GM12878 (cell line): ENCODE data around the gene DELE1. TPM values are rescaled to one million over a fixed set of nuclear protein-coding genes. Genes with fewer than 3 reads are reported as not detected.

Source experiments
- ATAC-seq: fragments of 200-7000 bp; cut with Tn5 transposase; 3 replicates; pipeline ENCODE4 v1.9.1; 2020; ENCODE audit warnings: mild to moderate bottlenecking, moderate library complexity
- BruUV-seq: library from RNA; stranded (reverse); fragments of 400-500 nt; replicated peaks from 2 replicates; lab custom pipeline; 2021; lab: Mats Ljungman, UMichigan
- CTCF ChIA-PET: fragments of 300-600 bp; sonication (Branson Sonifier 250); formaldehyde crosslinking; extraction: SDS; loops from one replicate; lab custom pipeline; 2021; ENCODE audit warnings: inconsistent platforms; lab: Yijun Ruan, JAX
- POLR2A ChIA-PET: fragments of 350-600 bp; formaldehyde crosslinking; extraction: SDS; loops from one replicate; lab custom pipeline; 2021; ENCODE audit warnings: inconsistent platforms; lab: Charles Lee
- RAD21 ChIA-PET: fragments of 300-600 bp; sonication (Branson Sonifier 250); formaldehyde crosslinking; loops from one replicate; lab custom pipeline; 2023; ENCODE audit warnings: antibody characterized with exemption; ENCODE audit not compliant: unreplicated experiment; lab: Charles Lee
- SMC1A ChIA-PET: fragments of 300-600 bp; sonication (Branson Sonifier 250); formaldehyde crosslinking; loops from one replicate; lab custom pipeline; 2023; ENCODE audit not compliant: unreplicated experiment, uncharacterized antibody; lab: Charles Lee
- DNase-seq: peaks from one replicate; pipeline ENCODE4 v3.0.0-alpha.2; 2011; ENCODE audit warnings: low read depth, low spot score
- FAIRE-seq: peaks from 3 replicates; lab custom pipeline; 2011; peaks lifted over from hg19 to GRCh38; lab: Jason Lieb, UNC
- H2AFZ ChIP-seq: 2 replicates; pipeline ENCODE4 v1.6.0; 2011; ENCODE audit warnings: low read depth, low read length, control low read depth; ENCODE audit not compliant: control insufficient read depth
- H3K27ac ChIP-seq: 2 replicates; pipeline ENCODE4 v1.5.1; 2011; ENCODE audit warnings: control low read depth; ENCODE audit not compliant: control insufficient read depth, insufficient read depth
- H3K27me3 ChIP-seq, 2 experiments: replicated peaks in 1 of 2; 2 replicates each; pipeline versions ENCODE4 v1.6.0 to v1.6.1; 2011; ENCODE audit warnings: low read length in 1 of 2; ENCODE audit not compliant: control insufficient read depth in 2 of 2, insufficient read depth in 2 of 2
- H3K36me3 ChIP-seq, 2 experiments: 2 replicates each; pipeline ENCODE4 v1.5.1; 2011; ENCODE audit warnings: low read length in 1 of 2; ENCODE audit not compliant: control insufficient read depth in 2 of 2, insufficient read depth in 2 of 2
- H3K4me1 ChIP-seq: 2 replicates; pipeline ENCODE4 v1.6.1; 2011; ENCODE audit warnings: mild to moderate bottlenecking, low read length, moderate library complexity, mixed read lengths; ENCODE audit not compliant: control insufficient read depth, insufficient read depth
- H3K4me2 ChIP-seq: 2 replicates; pipeline ENCODE4 v1.6.0; 2011; ENCODE audit warnings: control low read depth; ENCODE audit not compliant: control insufficient read depth, insufficient read depth
- H3K4me3 ChIP-seq: fragments of 200-600 bp; sonication (generic); 2 replicates; pipeline ENCODE4 v1.5.1; 2016
- H3K79me2 ChIP-seq: 2 replicates; pipeline ENCODE4 v1.6.0; 2011; ENCODE audit warnings: low read length; ENCODE audit not compliant: control insufficient read depth, insufficient read depth
- H3K9ac ChIP-seq: 2 replicates; pipeline ENCODE4 v1.8.0; 2011; ENCODE audit warnings: low read length, control low read depth, mixed read lengths; ENCODE audit not compliant: control insufficient read depth, insufficient read depth
- H3K9me3 ChIP-seq: replicated peaks from 3 replicates; pipeline ENCODE4 v1.5.1; 2011; ENCODE audit warnings: mild to moderate bottlenecking, low read length; ENCODE audit not compliant: control insufficient read depth, insufficient read depth
- H4K20me1 ChIP-seq: 2 replicates; pipeline ENCODE4 v1.6.0; 2011; ENCODE audit not compliant: control insufficient read depth, insufficient read depth
- CBFB ChIP-seq: IDR thresholded peaks from 2 replicates; pipeline ENCODE4 v1.6.1; 2016; ENCODE audit warnings: antibody characterized with exemption, low read depth
- E2F4 ChIP-seq: IDR thresholded peaks from 2 replicates; pipeline ENCODE4 v1.6.1; 2012; ENCODE audit warnings: low read depth, low read length, improper control_type of control experiment
- E4F1 ChIP-seq: fragments of 450-650 bp; IDR thresholded peaks from 2 replicates; pipeline ENCODE4 v1.6.1; 2018; ENCODE audit warnings: borderline replicate concordance, mild to moderate bottlenecking; ENCODE audit not compliant: partially characterized antibody
- EED ChIP-seq: sonication (generic); IDR thresholded peaks from 2 replicates; pipeline ENCODE4 v1.6.1; 2016; ENCODE audit warnings: antibody characterized with exemption, low read depth
- GATAD2B ChIP-seq: fragments of 450-650 bp; conservative IDR thresholded peaks from 2 replicates; pipeline ENCODE4 v1.6.1; 2017; ENCODE audit warnings: low read depth, mild to moderate bottlenecking, moderate library complexity
- KDM1A ChIP-seq: fragments of 200-600 bp; sonication (generic); IDR thresholded peaks from 2 replicates; pipeline ENCODE4 v1.6.1; 2016; ENCODE audit warnings: borderline replicate concordance
- MTA2 ChIP-seq: fragments of 450-650 bp; IDR thresholded peaks from 2 replicates; pipeline ENCODE4 v1.6.1; 2016; ENCODE audit warnings: low read depth, mild to moderate bottlenecking, moderate library complexity
- NFYB ChIP-seq: IDR thresholded peaks from 2 replicates; pipeline ENCODE4 v1.6.1; 2011; ENCODE audit warnings: low read depth, mild to moderate bottlenecking, low read length, improper control_type of control experiment, moderate library complexity; ENCODE audit not compliant: insufficient read depth
- NR2C1 ChIP-seq: fragments of 450-650 bp; IDR thresholded peaks from 2 replicates; pipeline ENCODE4 v1.6.1; 2017; ENCODE audit warnings: antibody characterized with exemption, mild to moderate bottlenecking, moderate library complexity
- PKNOX1 ChIP-seq: fragments of 450-650 bp; IDR thresholded peaks from 2 replicates; pipeline ENCODE4 v1.6.1; 2016; ENCODE audit warnings: mild to moderate bottlenecking
- SMAD1 ChIP-seq: fragments of 450-650 bp; IDR thresholded peaks from 2 replicates; pipeline ENCODE4 v1.6.1; 2018; ENCODE audit warnings: mild to moderate bottlenecking, low read depth; ENCODE audit not compliant: partially characterized antibody
- TCF7 ChIP-seq: IDR thresholded peaks from 2 replicates; pipeline ENCODE4 v1.6.1; 2014; ENCODE audit warnings: antibody characterized with exemption, borderline replicate concordance
- WGBS: methylation state at CpG from one replicate; pipeline ENCODE4 v1.1.6; 2016; ENCODE audit warnings: low lambda C conversion rate; ENCODE audit not compliant: insufficient replicate concordance, insufficient coverage; ENCODE audit errors: missing lambda C conversion rate; 5-methylcytosine and 5-hydroxymethylcytosine counted together
- in situ Hi-C: fragments of 300-500 bp; cut with MboI; formaldehyde crosslinking; loops from 9 replicates; pipeline ENCODE4 v1.14.3; 2018; ENCODE audit warnings: mixed read lengths
- intact Hi-C: fragments of 100-400 bp; cut with micrococcal nuclease; formaldehyde crosslinking; loops from one replicate; pipeline ENCODE4 v1.14.2; 2022; ENCODE audit not compliant: unreplicated experiment
- polyA plus RNA-seq, 11 experiments: library from polyadenylated mRNA; depleted of rRNA in 4 of 11; unstranded in 6 of 11; stranded (reverse) in 5 of 11; fragments of >200 nt; fragmentation: Nextera tagmentation in 4 of 11; fragmentation: Illumina TruSeq in 1 of 11; extraction: Ambion mirVana in 4 of 11; extraction: Trizol in 1 of 11; gene quantifications; 1 replicate in 1 of 11; 2 replicates in 10 of 11; pipeline versions ENCODE4 v1.2.1 to v1.2.3, GENCODE V29; 2011 to 2016; ENCODE audit warnings: inconsistent platforms in 2 of 11, missing spikeins in 2 of 11, low read depth in 1 of 11
- total RNA-seq, 4 experiments: library from RNA; depleted of rRNA in 3 of 4; stranded (reverse); fragments of >200 nt in 3 of 4; fragmentation: Illumina TruSeq in 1 of 4; extraction: Trizol in 1 of 4; gene quantifications; 2 replicates each; pipeline versions ENCODE4 v1.2.1 to v1.2.3, GENCODE V29; 2013 to 2021
- TF ChIP-seq, protein P1 (sequence below): IDR thresholded peaks from 2 replicates; pipeline ENCODE4 v1.6.1; 2011; ENCODE audit warnings: low read depth, low read length, improper control_type of control experiment, borderline replicate concordance

Gene DELE1
- total and polyA plus RNA-seq, 10 of the 15 experiments (the other 5 are each of a cell fraction or from before 2014, with no cell fraction given), result 18.9 to 71.4 (median 47.6) TPM

DNA sequence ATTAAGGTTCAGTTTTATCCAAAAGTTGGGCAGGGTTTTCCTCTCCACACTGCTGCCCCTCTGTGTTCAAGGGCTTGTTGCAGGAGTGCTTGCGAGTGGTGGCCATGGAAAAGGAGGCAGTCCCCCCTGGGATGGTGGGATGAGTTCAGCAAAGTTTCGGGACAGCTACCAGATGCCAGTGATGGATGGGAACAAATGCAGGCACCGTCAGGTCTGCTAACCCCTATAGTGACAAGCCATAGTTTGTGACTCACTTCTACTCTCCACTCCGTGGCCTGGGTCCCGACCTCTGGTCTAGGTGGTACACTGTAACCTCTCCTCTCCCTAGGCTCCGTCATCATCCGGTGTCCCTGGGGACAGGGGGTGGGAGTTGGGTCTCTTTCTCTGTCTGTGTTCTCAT is 41.4 kb downstream of the DELE1 start:
- DNase-seq (no peak), ATAC-seq (no peak), FAIRE-seq (no peak)
- ChIA-PET POLR2A (interaction anchor here (1.2 kb wide), 1 partner anchor 314 kb away, joined by 3 read pairs; the partner anchor contains the start of gene FCHSD1), RAD21 (interaction anchor here (1.5 kb wide), 1 partner anchor 273 kb away, joined by 3 read pairs; no protein-coding TSS in a partner anchor), SMC1A (interaction anchor here (0.7 kb wide), 1 partner anchor 1743 kb away, joined by 3 read pairs; no protein-coding TSS in a partner anchor), CTCF (interaction anchor here (0.6 to 2.1 kb wide), 3 partner anchors 86 to 299 kb away, joined by 3 to 11 read pairs (median 3); no protein-coding TSS in a partner anchor)
- no peaks in the 10 kb centered on the region for H3K27me3 ChIP-seq
- no peak overlapping the region for H3K9ac ChIP-seq
- in situ Hi-C loops, result no loop called here
- WGBS, result 94% methylated on average over 6 of the region's 7 CpGs
- H3K4me2 ChIP-seq, result no peak overlapping the region
- no peak overlapping the region for H3K4me3 ChIP-seq
- peaks cover 9% of the 10 kb centered on the region for H3K79me2 ChIP-seq
- no TSS peak for BruUV-seq
- intact Hi-C loops, result loop anchor here (10.0 kb wide), 2 partner anchors 300 to 370 kb away; no protein-coding TSS in a partner anchor
- no peak overlapping the region for H2AFZ ChIP-seq
- H3K4me1 ChIP-seq, result peaks cover 3% of the 10 kb centered on the region
- no peak overlapping the region for H3K27ac ChIP-seq
- no peaks in the 10 kb centered on the region for H3K36me3 ChIP-seq
- no peaks in the 10 kb centered on the region for H3K9me3 ChIP-seq
- no peaks in the 10 kb centered on the region for H4K20me1 ChIP-seq
- TF ChIP-seq PKNOX1 (no peak), NFYB (no peak), E2F4 (no peak), KDM1A (no peak), EED (no peak), CBFB (no peak), E4F1 (no peak), GATAD2B (no peak), MTA2 (no peak), SMAD1 (no peak), NR2C1 (no peak), TCF7 (no peak)
- TF ChIP-seq, protein P1, sequence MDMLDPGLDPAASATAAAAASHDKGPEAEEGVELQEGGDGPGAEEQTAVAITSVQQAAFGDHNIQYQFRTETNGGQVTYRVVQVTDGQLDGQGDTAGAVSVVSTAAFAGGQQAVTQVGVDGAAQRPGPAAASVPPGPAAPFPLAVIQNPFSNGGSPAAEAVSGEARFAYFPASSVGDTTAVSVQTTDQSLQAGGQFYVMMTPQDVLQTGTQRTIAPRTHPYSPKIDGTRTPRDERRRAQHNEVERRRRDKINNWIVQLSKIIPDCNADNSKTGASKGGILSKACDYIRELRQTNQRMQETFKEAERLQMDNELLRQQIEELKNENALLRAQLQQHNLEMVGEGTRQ, result no peak
